K562 (cell line): ENCODE data around the gene ITIH3. TPM values are rescaled to one million over a fixed set of nuclear protein-coding genes. Genes with fewer than 3 reads are reported as not detected.
A peak's percentile ranks its signal among the peaks of the same experiment; 100 is the strongest.

Source experiments
- BDP1 ChIP-seq: IDR thresholded peaks from 3 replicates; pipeline ENCODE4 v1.6.1; 2011; ENCODE audit not compliant: insufficient read length, insufficient read depth
- BRD4 ChIP-seq: fragments of 200-600 bp; sonication (generic); IDR thresholded peaks from 2 replicates; pipeline ENCODE4 v1.6.1; 2017; ENCODE audit warnings: inconsistent platforms
- BRD9 ChIP-seq: fragments of 450-650 bp; IDR thresholded peaks from 2 replicates; pipeline ENCODE4 v1.6.1; 2018; ENCODE audit warnings: low read depth; ENCODE audit not compliant: partially characterized antibody
- CHD4 ChIP-seq: fragments of 200-600 bp; sonication (generic); IDR thresholded peaks from 3 replicates; pipeline ENCODE4 v1.6.1; 2012; ENCODE audit warnings: low read depth, mild to moderate bottlenecking, mixed read lengths, low read length, inconsistent platforms; ENCODE audit not compliant: insufficient read depth, insufficient replicate concordance, poor library complexity, severe bottlenecking
- ETV5 ChIP-seq: sonication (generic); formaldehyde crosslinking; IDR thresholded peaks from 2 replicates; pipeline ENCODE4 v1.4.0; 2020; ENCODE audit warnings: low read depth, mild to moderate bottlenecking, missing genetic modification reagents
- ETV6 ChIP-seq, 3 experiments: fragments of 150-350 bp in 1 of 3; sonication (generic) in 1 of 3; formaldehyde crosslinking in 1 of 3; IDR thresholded peaks; 2 replicates each; pipeline versions ENCODE4 v1.6.1 to v1.8.0; 2014 to 2022; ENCODE audit warnings: borderline replicate concordance in 2 of 3, low read depth in 2 of 3, antibody characterized with exemption in 1 of 3, low read length in 1 of 3, mild to moderate bottlenecking in 1 of 3, missing genetic modification reagents in 1 of 3
- FOXK1 ChIP-seq: sonication (generic); formaldehyde crosslinking; IDR thresholded peaks from 2 replicates; pipeline ENCODE4 v1.8.0; 2022; ENCODE audit warnings: missing genetic modification reagents, mild to moderate bottlenecking, borderline replicate concordance
- HDAC1 ChIP-seq, 2 experiments: fragments of 450-650 bp; IDR thresholded peaks; 2 replicates each; pipeline ENCODE4 v1.6.1; 2016 to 2017; ENCODE audit warnings: inconsistent platforms in 1 of 2, mild to moderate bottlenecking in 1 of 2, moderate library complexity in 1 of 2
- HNRNPUL1 ChIP-seq: fragments of 200-400 bp; formaldehyde crosslinking; IDR thresholded peaks from 2 replicates; pipeline ENCODE4 v1.6.1; 2017; ENCODE audit warnings: low read length
- MEIS2 ChIP-seq: fragments of 450-650 bp; IDR thresholded peaks from 2 replicates; pipeline ENCODE4 v1.6.1; 2014; ENCODE audit warnings: mild to moderate bottlenecking; ENCODE audit not compliant: partially characterized antibody
- SMARCE1 ChIP-seq: fragments of 450-650 bp; IDR thresholded peaks from 2 replicates; pipeline ENCODE4 v1.7.1; 2016; ENCODE audit warnings: mild to moderate bottlenecking
- TBP ChIP-seq: optimal IDR thresholded peaks from 2 replicates; pipeline ENCODE3; 2011; ENCODE audit warnings: low read depth, low read length, improper control_type of control experiment
- ZFX ChIP-seq: sonication (generic); formaldehyde crosslinking; IDR thresholded peaks from 2 replicates; pipeline ENCODE4 v1.8.0; 2022; ENCODE audit warnings: mild to moderate bottlenecking, missing genetic modification reagents, moderate library complexity
- ZNF253 ChIP-seq: fragments of 250-450 bp; sonication (Bioruptor Pico); conservative IDR thresholded peaks from 2 replicates; pipeline ENCODE4 v1.6.1; 2021; ENCODE audit warnings: mild to moderate bottlenecking
- ZNF589 ChIP-seq: fragments of 200-800 bp; sonication (Bioruptor generic); IDR thresholded peaks from 2 replicates; pipeline ENCODE4 v1.6.1; 2016; ENCODE audit warnings: low read depth, missing genetic modification characterization, missing compliant biosample characterization
- polyA plus RNA-seq, 8 experiments: library from polyadenylated mRNA; depleted of rRNA in 4 of 8; stranded (reverse) in 5 of 8; unstranded in 3 of 8; fragments of >200 nt; fragmentation: Nextera tagmentation in 2 of 8; fragmentation: Illumina TruSeq in 1 of 8; extraction: Ambion mirVana in 2 of 8; extraction: Trizol in 1 of 8; gene quantifications; 2 replicates each; pipeline versions ENCODE4 v1.2.1 to v1.2.3, GENCODE V29; 2011 to 2014; ENCODE audit warnings: inconsistent platforms in 1 of 8, missing spikeins in 1 of 8
- total RNA-seq, 7 experiments: library from RNA; depleted of rRNA in 6 of 7; stranded (reverse); fragments of >200 nt in 6 of 7; fragmentation: Illumina TruSeq in 2 of 7; extraction: Trizol in 2 of 7; gene quantifications; 2 replicates each; pipeline versions ENCODE4 v1.2.1 to v1.2.3, GENCODE V29; 2011 to 2021; ENCODE audit warnings: low replicate concordance in 1 of 7
- TF ChIP-seq, protein P1 (sequence below): fragments of 250-450 bp; sonication (Bioruptor Pico); IDR thresholded peaks from 2 replicates; pipeline ENCODE4 v1.5.0; 2022; ENCODE audit warnings: mild to moderate bottlenecking
- TF ChIP-seq, protein P2 (sequence below), 2 experiments: fragments of 450-650 bp; conservative IDR thresholded peaks; 2 replicates each; pipeline ENCODE4 v1.6.1; 2017; ENCODE audit warnings: mild to moderate bottlenecking in 2 of 2, moderate library complexity in 2 of 2
- TF ChIP-seq, protein P3 (sequence below): fragments of 200-800 bp; sonication (Bioruptor generic); IDR thresholded peaks from 2 replicates; pipeline ENCODE4 v1.6.1; 2017; ENCODE audit warnings: missing genetic modification characterization, missing compliant biosample characterization
- TF ChIP-seq, protein P4 (sequence below): fragments of 450-650 bp; IDR thresholded peaks from 2 replicates; pipeline ENCODE4 v1.6.1; 2014; ENCODE audit warnings: low read depth, mild to moderate bottlenecking, moderate library complexity, borderline replicate concordance

ITIH3 gene
- total and polyA plus RNA-seq, 9 of the 15 experiments (the other 6 are each of a cell fraction or from before 2014, with no cell fraction given), result 0.07 to 0.35 TPM; not detected in 7

GRCh38 chr3:52770496-52771333, 23.9 kb upstream of the ITIH3 start, which contains the start of gene NEK4 (continued):
- TF ChIP-seq ETV6 (IDR thresholded peaks at IDR 0.05; ENCODE audit: borderline replicate concordance in 1 of 2, low read depth in 2 of 2, low read length in 1 of 2) (no peak), ETV6 (CRISPR knock-in tag; IDR thresholded peaks at IDR 0.05; ENCODE audit: borderline replicate concordance) (no peak), BDP1 (no peak), TBP (peak; percentile 90), MEIS2 (peak; percentile 48), BRD9 (no peak), SMARCE1 (no peak), ZFX (CRISPR knock-in tag) (peak; percentile 85), FOXK1 (peak; percentile 37; the same call in 1 of the 2 replicates), ETV5 (CRISPR knock-in tag) (peak; percentile 54; the same call in 1 of the 2 replicates), BRD4 (peak; percentile 46; the same call in 1 of the 2 replicates), CHD4 (no peak), HDAC1 (IDR thresholded peaks at IDR 0.05) (peak in 1 of 2 experiments; percentile 88; a peak in 2 of 4 replicates), ZNF589 (CRISPR knock-in tag) (no peak), HNRNPUL1 (no peak), ZNF253 (CRISPR knock-in tag) (no peak)
- TF ChIP-seq, protein P1, sequence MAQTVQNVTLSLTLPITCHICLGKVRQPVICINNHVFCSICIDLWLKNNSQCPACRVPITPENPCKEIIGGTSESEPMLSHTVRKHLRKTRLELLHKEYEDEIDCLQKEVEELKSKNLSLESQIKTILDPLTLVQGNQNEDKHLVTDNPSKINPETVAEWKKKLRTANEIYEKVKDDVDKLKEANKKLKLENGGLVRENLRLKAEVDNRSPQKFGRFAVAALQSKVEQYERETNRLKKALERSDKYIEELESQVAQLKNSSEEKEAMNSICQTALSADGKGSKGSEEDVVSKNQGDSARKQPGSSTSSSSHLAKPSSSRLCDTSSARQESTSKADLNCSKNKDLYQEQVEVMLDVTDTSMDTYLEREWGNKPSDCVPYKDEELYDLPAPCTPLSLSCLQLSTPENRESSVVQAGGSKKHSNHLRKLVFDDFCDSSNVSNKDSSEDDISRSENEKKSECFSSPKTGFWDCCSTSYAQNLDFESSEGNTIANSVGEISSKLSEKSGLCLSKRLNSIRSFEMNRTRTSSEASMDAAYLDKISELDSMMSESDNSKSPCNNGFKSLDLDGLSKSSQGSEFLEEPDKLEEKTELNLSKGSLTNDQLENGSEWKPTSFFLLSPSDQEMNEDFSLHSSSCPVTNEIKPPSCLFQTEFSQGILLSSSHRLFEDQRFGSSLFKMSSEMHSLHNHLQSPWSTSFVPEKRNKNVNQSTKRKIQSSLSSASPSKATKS, result no peak
- TF ChIP-seq, protein P2, sequence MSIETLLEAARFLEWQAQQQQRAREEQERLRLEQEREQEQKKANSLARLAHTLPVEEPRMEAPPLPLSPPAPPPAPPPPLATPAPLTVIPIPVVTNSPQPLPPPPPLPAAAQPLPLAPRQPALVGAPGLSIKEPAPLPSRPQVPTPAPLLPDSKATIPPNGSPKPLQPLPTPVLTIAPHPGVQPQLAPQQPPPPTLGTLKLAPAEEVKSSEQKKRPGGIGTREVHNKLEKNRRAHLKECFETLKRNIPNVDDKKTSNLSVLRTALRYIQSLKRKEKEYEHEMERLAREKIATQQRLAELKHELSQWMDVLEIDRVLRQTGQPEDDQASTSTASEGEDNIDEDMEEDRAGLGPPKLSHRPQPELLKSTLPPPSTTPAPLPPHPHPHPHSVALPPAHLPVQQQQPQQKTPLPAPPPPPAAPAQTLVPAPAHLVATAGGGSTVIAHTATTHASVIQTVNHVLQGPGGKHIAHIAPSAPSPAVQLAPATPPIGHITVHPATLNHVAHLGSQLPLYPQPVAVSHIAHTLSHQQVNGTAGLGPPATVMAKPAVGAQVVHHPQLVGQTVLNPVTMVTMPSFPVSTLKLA (conservative IDR thresholded peaks at IDR 0.05), result peak; percentile 45 to 79
- TF ChIP-seq, protein P3, sequence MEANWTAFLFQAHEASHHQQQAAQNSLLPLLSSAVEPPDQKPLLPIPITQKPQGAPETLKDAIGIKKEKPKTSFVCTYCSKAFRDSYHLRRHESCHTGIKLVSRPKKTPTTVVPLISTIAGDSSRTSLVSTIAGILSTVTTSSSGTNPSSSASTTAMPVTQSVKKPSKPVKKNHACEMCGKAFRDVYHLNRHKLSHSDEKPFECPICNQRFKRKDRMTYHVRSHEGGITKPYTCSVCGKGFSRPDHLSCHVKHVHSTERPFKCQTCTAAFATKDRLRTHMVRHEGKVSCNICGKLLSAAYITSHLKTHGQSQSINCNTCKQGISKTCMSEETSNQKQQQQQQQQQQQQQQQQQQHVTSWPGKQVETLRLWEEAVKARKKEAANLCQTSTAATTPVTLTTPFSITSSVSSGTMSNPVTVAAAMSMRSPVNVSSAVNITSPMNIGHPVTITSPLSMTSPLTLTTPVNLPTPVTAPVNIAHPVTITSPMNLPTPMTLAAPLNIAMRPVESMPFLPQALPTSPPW (CRISPR knock-in tag), result peak; percentile 42; the same call in 1 of the 2 replicates
- TF ChIP-seq, protein P4, sequence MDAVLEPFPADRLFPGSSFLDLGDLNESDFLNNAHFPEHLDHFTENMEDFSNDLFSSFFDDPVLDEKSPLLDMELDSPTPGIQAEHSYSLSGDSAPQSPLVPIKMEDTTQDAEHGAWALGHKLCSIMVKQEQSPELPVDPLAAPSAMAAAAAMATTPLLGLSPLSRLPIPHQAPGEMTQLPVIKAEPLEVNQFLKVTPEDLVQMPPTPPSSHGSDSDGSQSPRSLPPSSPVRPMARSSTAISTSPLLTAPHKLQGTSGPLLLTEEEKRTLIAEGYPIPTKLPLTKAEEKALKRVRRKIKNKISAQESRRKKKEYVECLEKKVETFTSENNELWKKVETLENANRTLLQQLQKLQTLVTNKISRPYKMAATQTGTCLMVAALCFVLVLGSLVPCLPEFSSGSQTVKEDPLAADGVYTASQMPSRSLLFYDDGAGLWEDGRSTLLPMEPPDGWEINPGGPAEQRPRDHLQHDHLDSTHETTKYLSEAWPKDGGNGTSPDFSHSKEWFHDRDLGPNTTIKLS, result peak; percentile 65; the same call in 1 of the 2 replicates
